Hepatocyte (in vitro differentiated cells): ENCODE data around the gene IL15RA.

ENCODE experiments used
- EZH2 ChIP-seq: fragments of 200-600 bp; sonication (generic); IDR thresholded peaks from 2 replicates; pipeline ENCODE4 v1.6.1; 2016; ENCODE audit warnings: antibody characterized with exemption, mild to moderate bottlenecking, borderline replicate concordance
- EZH2phosphoT487 ChIP-seq: fragments of 200-600 bp; sonication (generic); IDR thresholded peaks from one replicate; pipeline ENCODE4 v1.6.1; 2018; ENCODE audit warnings: antibody characterized with exemption, mild to moderate bottlenecking, low read depth, moderate library complexity; ENCODE audit not compliant: unreplicated experiment, severe bottlenecking
- TF ChIP-seq, protein P1 (sequence below): fragments of 200-600 bp; sonication (generic); IDR thresholded peaks from 2 replicates; pipeline ENCODE4 v1.5.1; 2016; ENCODE audit warnings: antibody characterized with exemption, mild to moderate bottlenecking; ENCODE audit not compliant: poor library complexity

DNA sequence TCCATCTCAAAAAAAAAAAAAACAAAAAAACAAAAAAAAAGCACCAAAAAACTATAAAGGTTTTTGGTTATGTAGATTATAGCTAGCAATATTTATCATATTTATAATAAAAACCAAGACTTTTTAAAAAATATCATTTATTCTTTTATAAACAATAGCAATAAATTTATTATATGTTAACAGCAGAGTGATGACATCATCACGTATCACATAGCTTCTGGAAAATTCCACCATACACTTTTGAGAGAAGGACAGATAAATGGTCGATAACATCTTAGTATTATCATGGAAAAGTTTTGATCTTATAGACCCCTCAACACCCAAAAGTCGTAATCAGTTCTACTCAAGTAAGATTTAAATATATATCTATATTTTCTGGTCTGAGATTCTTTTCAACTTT is 33.2 kb upstream of the IL15RA start:
- TF ChIP-seq, protein P1, sequence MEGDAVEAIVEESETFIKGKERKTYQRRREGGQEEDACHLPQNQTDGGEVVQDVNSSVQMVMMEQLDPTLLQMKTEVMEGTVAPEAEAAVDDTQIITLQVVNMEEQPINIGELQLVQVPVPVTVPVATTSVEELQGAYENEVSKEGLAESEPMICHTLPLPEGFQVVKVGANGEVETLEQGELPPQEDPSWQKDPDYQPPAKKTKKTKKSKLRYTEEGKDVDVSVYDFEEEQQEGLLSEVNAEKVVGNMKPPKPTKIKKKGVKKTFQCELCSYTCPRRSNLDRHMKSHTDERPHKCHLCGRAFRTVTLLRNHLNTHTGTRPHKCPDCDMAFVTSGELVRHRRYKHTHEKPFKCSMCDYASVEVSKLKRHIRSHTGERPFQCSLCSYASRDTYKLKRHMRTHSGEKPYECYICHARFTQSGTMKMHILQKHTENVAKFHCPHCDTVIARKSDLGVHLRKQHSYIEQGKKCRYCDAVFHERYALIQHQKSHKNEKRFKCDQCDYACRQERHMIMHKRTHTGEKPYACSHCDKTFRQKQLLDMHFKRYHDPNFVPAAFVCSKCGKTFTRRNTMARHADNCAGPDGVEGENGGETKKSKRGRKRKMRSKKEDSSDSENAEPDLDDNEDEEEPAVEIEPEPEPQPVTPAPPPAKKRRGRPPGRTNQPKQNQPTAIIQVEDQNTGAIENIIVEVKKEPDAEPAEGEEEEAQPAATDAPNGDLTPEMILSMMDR = no peak
- no peak for TF ChIP-seq EZH2phosphoT487
- no peak for TF ChIP-seq EZH2
